Activated CD4-positive, alpha-beta T cell treated with anti-CD3 and anti-CD28 coated beads, Interleukin-2, amount 10 ng/mL, durations not matched to agents 24 days and 14 days (primary cell): ENCODE measurements around the gene PABPC3. TPM values are rescaled to one million over a fixed set of nuclear protein-coding genes. Genes with fewer than 3 reads are reported as not detected.

Experiments used
- DNase-seq: peaks from one replicate; pipeline ENCODE4 v3.0.0; 2022
- H3K27ac Mint-ChIP-seq: one replicate; pipeline ENCODE4 v1.8.0; 2022; ENCODE audit warnings: mild to moderate bottlenecking, mixed read lengths
- H3K27me3 Mint-ChIP-seq: one replicate; pipeline ENCODE4 v1.8.0; 2022; ENCODE audit warnings: mixed read lengths
- H3K36me3 Mint-ChIP-seq: one replicate; pipeline ENCODE4 v1.8.0; 2022; ENCODE audit warnings: low read depth, mild to moderate bottlenecking, mixed read lengths
- H3K4me1 Mint-ChIP-seq: one replicate; pipeline ENCODE4 v1.8.0; 2021; ENCODE audit warnings: mixed read lengths
- H3K4me3 Mint-ChIP-seq: one replicate; pipeline ENCODE4 v1.8.0; 2022; ENCODE audit warnings: mild to moderate bottlenecking, moderate library complexity, mixed read lengths
- H3K9me3 Mint-ChIP-seq: one replicate; pipeline ENCODE4 v1.8.0; 2021; ENCODE audit warnings: mixed read lengths
- intact Hi-C: fragments of 100-400 bp; cut with micrococcal nuclease; formaldehyde crosslinking; loops from one replicate; pipeline ENCODE4 v1.15.1; 2023
- total RNA-seq: library from RNA; stranded (reverse); gene quantifications from 2 replicates; pipeline ENCODE4 v1.2.3, GENCODE V29; 2022

The PABPC3 gene
- total RNA-seq = 0.43 and 0.54 TPM in 2 replicates

DNA sequence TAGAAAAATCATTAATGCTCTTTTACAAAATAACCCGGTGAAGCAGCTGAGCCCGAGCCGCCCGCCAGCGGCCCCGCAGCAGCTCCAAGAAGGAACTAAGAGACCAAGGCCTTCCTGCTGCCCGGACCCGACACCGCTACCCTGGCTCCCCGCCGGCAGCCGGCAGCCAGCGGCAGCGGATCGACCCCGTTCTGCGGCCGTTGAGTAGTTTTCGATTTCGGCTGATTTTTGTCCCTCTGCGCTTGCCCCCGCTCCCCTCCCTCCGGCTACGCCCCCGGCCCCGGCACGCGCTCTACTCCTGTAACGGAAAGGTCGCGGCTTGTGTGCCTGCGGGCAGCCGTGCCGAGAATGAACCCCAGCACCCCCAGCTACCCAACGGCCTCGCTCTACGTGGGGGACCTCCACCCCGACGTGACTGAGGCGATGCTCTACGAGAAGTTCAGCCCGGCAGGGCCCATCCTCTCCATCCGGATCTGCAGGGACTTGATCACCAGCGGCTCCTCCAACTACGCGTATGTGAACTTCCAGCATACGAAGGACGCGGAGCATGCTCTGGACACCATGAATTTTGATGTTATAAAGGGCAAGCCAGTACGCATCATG lies at the start of gene PABPC3:
Gene PABPC3, plus strand, starts transcription at position 286 of the 603 bp plus-strand sequence. Its CDS starts 63 bp downstream, at position 349.
- Mint-ChIP-seq H3K36me3 (no peaks in the 10 kb centered on the region), H3K27ac (no peak within 1 kb of the TSS), H3K9me3 (no peaks in the 10 kb centered on the region), H3K4me1 (no peaks in the 10 kb centered on the region), H3K27me3 (peaks cover 37% of the 10 kb centered on the region), H3K4me3 (peak within 1 kb of the TSS; percentile 55)
- peak; percentile 61 for DNase-seq
- intact Hi-C loops = no loop called here

DNA sequence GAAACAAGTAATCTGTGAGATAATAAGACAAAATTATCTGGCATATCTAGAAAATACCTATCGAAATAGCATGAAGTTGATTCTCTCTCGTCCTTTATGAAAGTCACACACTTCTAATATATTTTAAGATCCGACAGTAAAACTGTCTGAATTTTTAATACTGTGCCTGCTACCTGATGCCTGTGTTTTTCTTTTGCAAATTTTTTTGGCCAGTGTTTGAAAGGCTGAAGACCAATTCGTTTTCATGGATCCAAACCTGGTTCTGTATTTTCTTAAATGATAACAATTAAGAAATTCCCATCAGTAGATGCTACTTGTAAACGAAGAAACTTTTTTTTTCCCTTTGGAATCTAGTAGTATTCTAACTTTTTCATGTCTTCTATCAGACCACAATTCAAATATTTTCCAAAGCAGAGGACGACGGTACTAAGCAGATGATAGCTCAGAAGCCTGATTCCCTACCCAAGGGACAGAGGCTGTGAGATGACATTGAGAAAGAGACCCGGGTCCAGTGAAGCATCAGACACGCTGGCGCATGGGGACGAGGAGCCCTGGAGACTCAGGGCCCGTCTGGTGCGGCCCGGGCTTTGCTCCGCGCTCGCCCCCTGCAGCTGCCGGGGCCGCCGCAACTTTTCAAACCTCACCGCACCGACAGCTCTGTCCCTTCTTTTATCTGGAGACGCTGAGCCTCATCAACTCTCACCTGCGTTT lies 49.5 kb upstream of the PABPC3 start:
- H3K27me3 Mint-ChIP-seq = peaks cover 66% of the 10 kb centered on the region

DNA sequence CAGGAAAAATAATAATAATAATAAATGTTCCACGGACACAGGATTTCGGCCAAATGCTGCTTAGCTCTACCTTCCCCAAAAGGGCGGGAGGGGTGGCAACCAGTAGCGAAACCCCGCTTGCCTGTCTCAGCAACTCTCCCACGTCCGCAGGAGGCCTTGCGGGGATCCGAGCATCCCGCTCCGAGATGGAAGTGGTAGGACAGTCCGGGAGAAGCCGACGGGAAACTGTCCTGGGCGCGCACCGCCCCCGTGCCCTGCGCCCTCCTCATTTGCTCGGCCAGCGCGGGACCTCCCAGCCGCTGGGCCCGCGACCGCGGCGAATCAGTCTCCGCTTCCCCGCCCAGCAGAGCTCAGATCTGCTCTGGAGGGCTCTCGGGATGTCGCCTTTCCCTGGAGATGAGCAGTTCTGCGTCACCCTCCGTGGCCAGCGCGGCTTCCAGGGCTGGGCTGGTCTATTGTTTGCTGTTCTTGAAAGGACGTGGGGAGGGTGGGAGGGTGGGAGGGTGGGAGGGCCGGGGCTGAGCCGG lies 48.9 kb upstream of the PABPC3 start:
- Mint-ChIP-seq H3K27me3 (peaks cover 60% of the 10 kb centered on the region), H3K4me1 (no peaks in the 10 kb centered on the region), H3K9me3 (no peaks in the 10 kb centered on the region), H3K36me3 (no peaks in the 10 kb centered on the region), H3K4me3 (no peak overlapping the region), H3K27ac (no peak overlapping the region)
- DNase-seq = no peak
- intact Hi-C loops = no loop called here

More for the DNA sequence above, 49.5 kb upstream of the PABPC3 start:
- Mint-ChIP-seq H3K9me3 (no peaks in the 10 kb centered on the region), H3K4me1 (no peaks in the 10 kb centered on the region), H3K36me3 (no peaks in the 10 kb centered on the region), H3K4me3 (no peak overlapping the region), H3K27ac (no peak overlapping the region)
- intact Hi-C loops = no loop called here
- no peak for DNase-seq

DNA sequence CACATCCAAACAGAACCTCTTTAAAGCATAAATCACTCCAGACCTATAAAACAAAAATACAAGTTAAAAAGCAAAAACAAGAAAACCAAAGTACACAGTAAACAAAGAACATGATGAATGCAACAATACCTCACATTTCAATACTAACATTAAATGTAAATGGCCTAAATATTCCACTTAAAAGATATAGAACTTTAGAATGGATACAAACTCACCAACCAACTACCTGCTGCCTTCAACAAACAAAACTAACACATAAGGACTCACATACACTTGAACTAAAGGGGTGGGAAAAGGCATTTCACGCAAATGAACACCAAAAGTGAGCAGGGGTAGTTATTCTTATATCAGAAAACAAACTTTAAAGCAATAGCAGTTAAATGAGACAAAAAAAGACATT lies 44.9 kb upstream of the PABPC3 start:
- Mint-ChIP-seq H3K27me3 (peaks cover 49% of the 10 kb centered on the region), H3K4me1 (no peaks in the 10 kb centered on the region), H3K27ac (no peak overlapping the region), H3K36me3 (no peaks in the 10 kb centered on the region), H3K9me3 (no peaks in the 10 kb centered on the region), H3K4me3 (no peak overlapping the region)
- DNase-seq = no peak
- intact Hi-C loops = no loop called here

DNA sequence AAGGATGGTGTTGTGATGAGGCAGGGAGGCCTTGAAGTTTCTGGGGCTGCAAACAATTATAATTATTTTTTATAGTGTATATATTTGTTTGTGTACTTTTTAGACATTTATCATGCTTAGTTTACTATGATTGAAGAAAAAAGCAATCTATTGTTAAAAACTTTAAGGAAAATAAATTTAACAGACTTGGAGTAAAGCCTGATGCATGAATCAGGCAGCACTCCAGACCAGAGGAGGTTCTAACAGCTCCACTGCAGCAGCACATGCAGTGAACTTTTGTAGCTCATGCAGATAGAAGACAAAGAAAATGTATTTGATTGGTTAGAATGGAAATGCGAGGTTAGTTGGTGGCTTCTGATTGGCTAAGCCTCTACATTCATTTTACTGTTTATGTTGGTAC lies 36.8 kb upstream of the PABPC3 start:
- Mint-ChIP-seq H3K4me3 (no peak overlapping the region), H3K36me3 (no peaks in the 10 kb centered on the region), H3K4me1 (no peaks in the 10 kb centered on the region)

DNA sequence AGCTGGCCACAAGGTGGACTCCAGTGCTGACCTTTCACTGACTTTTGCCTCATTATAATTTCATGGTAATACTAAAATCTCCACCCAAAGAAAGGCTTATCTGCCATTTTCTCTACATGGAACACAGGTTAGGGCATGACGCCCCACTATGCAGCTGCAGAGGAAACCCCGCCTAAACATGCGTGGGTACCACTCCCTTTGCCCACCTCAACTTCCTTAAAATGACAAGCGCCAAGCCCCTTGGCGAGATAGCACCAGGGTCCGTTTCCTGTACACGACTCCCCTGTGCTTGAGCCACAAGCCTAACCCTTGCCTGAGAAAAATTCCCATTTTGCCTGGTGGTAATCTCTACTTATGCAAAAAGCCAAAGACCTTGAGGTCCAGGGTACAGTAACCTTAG lies 36.0 kb upstream of the PABPC3 start:
- Mint-ChIP-seq H3K27ac (no peak overlapping the region), H3K4me1 (no peaks in the 10 kb centered on the region), H3K9me3 (no peaks in the 10 kb centered on the region), H3K27me3 (peaks cover 13% of the 10 kb centered on the region), H3K4me3 (no peak overlapping the region), H3K36me3 (no peaks in the 10 kb centered on the region)
- DNase-seq = no peak
- intact Hi-C loops = no loop called here

More for the DNA sequence above, 36.8 kb upstream of the PABPC3 start:
- Mint-ChIP-seq H3K27me3 (peaks cover 14% of the 10 kb centered on the region), H3K27ac (no peak overlapping the region), H3K9me3 (no peaks in the 10 kb centered on the region)
- DNase-seq = no peak
- intact Hi-C loops = no loop called here

DNA sequence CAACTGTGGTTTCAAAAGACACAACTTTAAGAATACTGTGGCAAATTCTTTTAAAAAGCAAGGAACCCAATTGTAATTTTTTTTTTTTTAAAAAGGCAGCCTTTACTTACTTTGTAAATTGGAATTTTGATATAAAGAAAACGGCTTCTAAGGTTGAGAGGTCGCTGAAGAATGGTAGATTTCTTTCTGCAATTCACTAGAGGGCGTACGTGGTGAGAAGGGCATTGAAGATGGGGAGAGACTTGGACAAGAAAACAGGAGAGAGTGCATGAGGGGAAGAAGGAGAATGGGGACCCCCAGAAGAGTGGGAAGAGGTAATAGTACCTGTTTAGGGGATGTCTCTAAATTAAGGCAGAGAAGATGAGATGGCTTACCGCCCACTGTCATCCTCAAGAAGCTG lies 33.5 kb upstream of the PABPC3 start:
- H3K9me3 Mint-ChIP-seq = no peaks in the 10 kb centered on the region
- H3K4me1 Mint-ChIP-seq = no peaks in the 10 kb centered on the region
- no peak overlapping the region for H3K4me3 Mint-ChIP-seq
- intact Hi-C loops = no loop called here
- no peak for DNase-seq
- no peaks in the 10 kb centered on the region for H3K36me3 Mint-ChIP-seq
- no peak overlapping the region for H3K27ac Mint-ChIP-seq
- peaks cover 17% of the 10 kb centered on the region for H3K27me3 Mint-ChIP-seq

DNA sequence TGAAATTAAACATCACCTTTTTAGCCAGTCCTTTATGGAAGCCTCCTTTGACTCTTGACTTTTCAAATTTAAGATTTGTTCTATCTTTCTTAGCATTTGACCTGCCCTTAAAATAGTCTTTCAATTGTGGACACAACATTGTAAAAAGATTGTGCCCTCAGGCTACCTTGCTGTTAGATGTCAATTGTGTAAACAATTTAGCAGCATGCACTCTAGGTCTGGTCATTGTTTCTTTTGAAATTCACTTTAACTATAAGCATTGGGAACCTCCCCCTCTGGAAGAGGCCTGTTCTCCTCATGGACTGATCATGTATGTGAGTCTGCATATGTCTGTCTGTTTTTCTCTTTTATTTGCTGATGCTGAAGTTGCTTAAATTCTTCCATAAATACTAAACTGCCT lies 31.5 kb upstream of the PABPC3 start:
- intact Hi-C loops = no loop called here
- DNase-seq = no peak
- no peak overlapping the region for H3K4me3 Mint-ChIP-seq

DNA sequence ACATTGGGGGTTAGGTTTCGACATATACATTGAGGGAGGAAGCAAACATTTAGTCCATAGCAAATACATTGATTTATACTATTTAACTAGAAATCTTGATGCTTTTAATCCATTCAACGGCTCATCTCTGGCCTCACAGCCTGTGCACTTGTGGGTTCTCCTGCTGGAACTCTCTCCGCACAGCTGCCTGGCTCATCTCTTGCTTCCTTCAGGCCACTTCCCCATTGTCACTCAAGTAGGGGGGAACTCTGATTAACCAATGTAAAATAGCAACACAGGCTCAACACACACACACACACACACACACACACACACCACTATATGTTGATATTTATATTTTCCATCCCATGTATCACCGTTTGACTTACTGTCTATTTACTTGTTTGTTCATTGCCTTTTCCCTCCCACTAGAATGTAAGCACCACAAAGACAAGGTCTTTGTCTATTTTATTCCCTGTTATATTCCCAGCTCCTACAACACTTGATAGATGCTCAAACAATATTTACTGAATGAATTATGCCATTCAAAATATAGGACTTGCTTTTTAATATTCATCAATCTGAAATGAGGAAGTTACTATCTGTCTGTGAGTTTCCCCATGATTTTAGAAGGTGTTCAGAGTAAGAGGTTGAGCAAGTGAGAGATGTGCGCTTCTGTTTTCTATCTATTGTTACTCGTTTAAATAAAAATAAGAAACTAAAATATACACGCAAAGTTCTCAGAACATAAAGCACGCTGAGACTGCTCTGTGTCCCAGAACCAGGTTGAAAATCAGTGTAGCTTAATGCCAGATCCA lies 29.8 kb upstream of the PABPC3 start:
- no peaks in the 10 kb centered on the region for H3K36me3 Mint-ChIP-seq
- intact Hi-C loops = no loop called here
- no peak overlapping the region for H3K27ac Mint-ChIP-seq
- H3K27me3 Mint-ChIP-seq = peaks cover 25% of the 10 kb centered on the region
- DNase-seq = no peak
- H3K9me3 Mint-ChIP-seq = no peaks in the 10 kb centered on the region
- no peak overlapping the region for H3K4me3 Mint-ChIP-seq
- H3K4me1 Mint-ChIP-seq = no peaks in the 10 kb centered on the region

More for the DNA sequence above, 31.5 kb upstream of the PABPC3 start:
- Mint-ChIP-seq H3K9me3 (no peaks in the 10 kb centered on the region), H3K4me1 (no peaks in the 10 kb centered on the region), H3K36me3 (no peaks in the 10 kb centered on the region), H3K27me3 (peaks cover 18% of the 10 kb centered on the region), H3K27ac (no peak overlapping the region)

DNA sequence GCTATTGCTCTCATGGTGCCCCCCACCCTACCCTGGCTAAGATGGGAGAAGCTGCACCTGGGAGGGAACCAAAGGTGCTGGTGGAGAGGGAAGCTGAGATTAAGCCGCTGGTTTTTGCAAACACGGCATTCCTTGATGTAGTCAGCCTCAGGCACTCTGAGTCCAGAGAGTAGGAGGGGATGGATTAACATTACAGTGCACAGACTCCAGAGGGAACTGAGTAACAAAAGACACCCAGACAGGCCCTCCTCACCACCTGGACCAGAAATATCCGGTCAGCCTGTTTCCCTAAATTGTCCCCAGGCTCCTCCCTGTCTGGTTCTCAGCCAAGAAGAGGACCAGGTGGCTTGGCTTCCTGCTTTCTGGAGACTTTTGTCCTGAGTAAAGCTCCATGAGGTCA lies 28.9 kb upstream of the PABPC3 start:
- H3K4me3 Mint-ChIP-seq = no peak overlapping the region
- intact Hi-C loops = no loop called here
- no peaks in the 10 kb centered on the region for H3K9me3 Mint-ChIP-seq
- no peaks in the 10 kb centered on the region for H3K36me3 Mint-ChIP-seq
- H3K27ac Mint-ChIP-seq = no peak overlapping the region
- peaks cover 26% of the 10 kb centered on the region for H3K27me3 Mint-ChIP-seq
- H3K4me1 Mint-ChIP-seq = no peaks in the 10 kb centered on the region
- no peak for DNase-seq

DNA sequence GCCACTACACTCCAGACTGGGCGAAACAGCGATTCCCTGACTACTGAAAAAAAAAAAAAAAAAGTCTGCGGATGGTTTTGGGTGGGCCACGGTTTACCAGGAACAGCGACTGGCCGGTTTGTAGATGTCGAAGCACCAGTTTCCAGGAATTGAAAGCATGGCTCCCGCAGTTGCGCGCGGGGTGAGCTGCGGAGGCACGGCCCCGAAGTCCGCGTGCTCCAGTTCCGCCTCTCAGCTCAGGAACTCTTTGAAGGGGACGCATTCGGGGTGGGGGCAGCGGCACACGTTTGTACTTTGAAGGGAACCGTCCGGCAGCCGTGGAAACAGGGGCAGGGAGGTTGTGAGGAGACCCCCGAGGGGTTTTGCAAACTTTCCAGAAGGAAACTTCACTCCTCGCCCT lies 27.1 kb upstream of the PABPC3 start:
- H3K36me3 Mint-ChIP-seq = no peaks in the 10 kb centered on the region
- H3K9me3 Mint-ChIP-seq = no peaks in the 10 kb centered on the region
- intact Hi-C loops = no loop called here
- H3K4me3 Mint-ChIP-seq = no peak overlapping the region
- H3K27ac Mint-ChIP-seq = no peak overlapping the region
- no peak for DNase-seq
- no peaks in the 10 kb centered on the region for H3K4me1 Mint-ChIP-seq
- peaks cover 22% of the 10 kb centered on the region for H3K27me3 Mint-ChIP-seq

DNA sequence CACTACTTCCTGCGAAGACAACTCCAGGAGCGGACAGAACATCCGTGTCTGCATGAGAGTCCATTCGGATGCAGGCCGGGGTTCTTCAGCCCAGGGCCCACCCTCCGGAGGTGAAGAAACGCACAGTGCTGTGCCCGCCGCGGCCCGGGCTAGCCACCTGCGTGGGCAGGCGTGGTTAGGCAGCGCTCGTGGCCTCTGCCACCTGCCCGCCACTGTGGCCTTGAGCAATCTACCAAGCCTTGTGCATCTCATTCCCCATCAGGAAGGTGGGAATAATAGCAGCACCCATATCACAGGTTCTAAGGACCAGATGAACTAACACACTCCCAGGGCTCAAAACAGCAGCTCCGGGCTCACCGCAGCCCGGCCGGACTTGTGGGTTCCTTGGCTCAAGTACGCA lies 26.7 kb upstream of the PABPC3 start:
- no peaks in the 10 kb centered on the region for H3K36me3 Mint-ChIP-seq
- no peak overlapping the region for H3K4me3 Mint-ChIP-seq
- DNase-seq = no peak
- no peaks in the 10 kb centered on the region for H3K4me1 Mint-ChIP-seq
- H3K27ac Mint-ChIP-seq = no peak overlapping the region
- H3K9me3 Mint-ChIP-seq = no peaks in the 10 kb centered on the region
- peaks cover 22% of the 10 kb centered on the region for H3K27me3 Mint-ChIP-seq
- intact Hi-C loops = no loop called here

DNA sequence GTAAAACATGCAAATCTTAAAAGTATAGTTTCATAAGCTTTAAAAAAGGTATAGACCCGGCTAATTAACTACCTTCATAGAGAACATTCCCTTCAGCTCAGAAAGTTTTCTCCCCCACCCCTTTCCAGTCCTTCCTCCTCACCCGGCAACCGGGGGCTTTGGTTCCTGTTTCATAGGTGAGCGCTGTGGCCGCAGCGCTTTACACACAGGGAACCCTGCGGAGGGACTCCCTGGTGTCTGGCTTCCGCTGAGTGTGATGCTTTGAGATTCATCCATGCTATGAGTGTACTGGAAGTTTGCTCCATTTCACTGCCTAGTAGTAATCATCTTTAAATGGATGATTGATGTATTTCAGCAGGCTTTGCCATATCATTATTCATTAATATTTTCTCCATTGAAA lies 26.0 kb upstream of the PABPC3 start:
- Mint-ChIP-seq H3K36me3 (no peaks in the 10 kb centered on the region), H3K27me3 (peaks cover 20% of the 10 kb centered on the region), H3K4me1 (no peaks in the 10 kb centered on the region), H3K9me3 (no peaks in the 10 kb centered on the region), H3K27ac (no peak overlapping the region), H3K4me3 (no peak overlapping the region)
- no peak for DNase-seq
- intact Hi-C loops = no loop called here

DNA sequence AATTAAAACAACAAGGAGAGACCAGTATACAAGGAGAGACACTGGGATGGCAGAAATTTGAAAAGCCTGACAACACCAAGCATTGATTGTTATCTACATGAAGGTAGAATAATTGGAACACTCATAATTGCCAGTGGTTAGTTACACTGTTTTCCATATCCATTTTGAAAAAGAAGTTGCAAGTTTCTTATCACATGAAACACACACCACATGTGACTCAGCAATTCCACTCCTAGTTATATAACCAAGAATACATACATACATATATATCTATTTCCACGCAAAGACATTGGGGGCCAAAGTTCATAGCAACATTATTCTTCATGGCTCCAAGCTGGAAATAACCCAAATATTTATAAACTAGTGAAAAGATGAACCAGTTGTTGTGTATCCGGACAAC lies 15.2 kb upstream of the PABPC3 start:
- no peaks in the 10 kb centered on the region for H3K9me3 Mint-ChIP-seq
- no peaks in the 10 kb centered on the region for H3K36me3 Mint-ChIP-seq
- no peak overlapping the region for H3K4me3 Mint-ChIP-seq
- H3K27ac Mint-ChIP-seq = no peak overlapping the region
- intact Hi-C loops = no loop called here
- peaks cover 21% of the 10 kb centered on the region for H3K27me3 Mint-ChIP-seq
- H3K4me1 Mint-ChIP-seq = no peaks in the 10 kb centered on the region
- DNase-seq = peak; percentile 7
